Measurements from ENCODE around the gene RBP3. TPM values are rescaled to one million over a fixed set of nuclear protein-coding genes. Genes with fewer than 3 reads are reported as not detected.

The RBP3 gene
- polyA plus RNA-seq, 1 donor (not counting 4 experiments of a cell fraction or from before 2014, with no cell fraction given): not detected

DNA sequence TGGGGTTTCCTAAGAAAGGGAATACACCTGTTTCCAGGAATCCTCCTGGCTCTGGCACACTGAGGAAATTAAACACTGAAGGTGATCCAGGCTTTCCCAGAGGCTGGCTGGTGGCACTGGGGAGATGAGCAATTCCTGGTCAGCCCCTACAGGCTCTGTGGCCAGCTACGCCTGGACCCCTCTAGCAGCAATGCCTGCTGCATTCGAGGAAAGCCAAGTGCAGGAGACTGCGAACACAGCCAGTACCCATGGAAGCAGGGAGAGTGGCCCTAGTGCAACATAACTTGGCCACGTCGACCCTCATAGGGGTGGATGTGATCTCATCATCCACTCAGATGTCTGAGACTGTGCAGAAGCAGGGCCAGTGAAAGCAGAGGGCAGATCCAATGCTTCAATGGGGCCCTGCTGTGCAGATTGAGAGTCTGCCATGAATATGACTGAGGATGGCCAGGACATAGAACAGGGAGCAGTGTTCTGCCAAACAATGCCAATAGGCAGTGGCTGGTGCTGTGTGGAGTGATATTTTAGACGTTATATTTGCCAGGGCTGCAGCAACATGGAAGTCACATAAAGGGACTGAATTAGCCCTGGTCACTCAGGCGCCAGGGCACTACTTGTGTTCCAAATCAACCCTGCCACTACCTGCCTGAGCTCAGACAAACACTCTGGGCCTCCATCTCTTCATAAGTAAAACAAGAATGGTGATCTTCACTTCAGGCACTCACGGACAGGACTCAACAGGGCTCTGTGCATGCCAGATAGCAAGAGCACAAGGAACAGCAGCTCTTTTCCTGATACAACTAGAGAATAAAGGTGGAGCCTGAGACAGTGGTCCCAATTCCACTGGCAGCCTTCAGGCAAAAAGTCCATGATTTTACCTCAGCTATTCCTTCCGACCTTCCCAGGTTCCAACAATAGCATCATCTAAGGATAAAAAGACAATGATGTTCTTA lies 33.5 kb downstream of the RBP3 start:
- DNase-seq (ENCODE audit: low read depth, low spot score) (no peak), FAIRE-seq (no peak)
- Histone ChIP-seq H3K27ac (ENCODE audit: control insufficient read depth, insufficient read depth, low read length) (no peak overlapping the region), H3K4me3 (ENCODE audit: control insufficient read depth in 2 of 3, extremely low read depth in 1 of 3, insufficient read depth in 2 of 3, low read depth in 1 of 3, low read length in 3 of 3) (no peak overlapping the region), H3K9me1 (ENCODE audit: control insufficient read depth, extremely low read depth, insufficient read depth, low read length) (no peaks in the 10 kb centered on the region), H3K9me3 (ENCODE audit: control insufficient read depth, low read depth, low read length) (no peaks in the 10 kb centered on the region), H4K20me1 (ENCODE audit: control insufficient read depth, extremely low read depth, insufficient read depth, low read length) (no peaks in the 10 kb centered on the region), H3K9ac (ENCODE audit: control insufficient read depth, extremely low read depth, insufficient read depth, low read length) (no peak overlapping the region), H2AFZ (ENCODE audit: control insufficient read depth, low read length) (no peak overlapping the region), H3K36me3 (ENCODE audit: control insufficient read depth in 2 of 2, extremely low read depth in 1 of 2, insufficient read depth in 2 of 2, low read length in 2 of 2) (no peaks in the 10 kb centered on the region), H3K79me2 (ENCODE audit: control insufficient read depth, insufficient read depth, low read length) (no peaks in the 10 kb centered on the region), H3K4me2 (ENCODE audit: control insufficient read depth, extremely low read depth, insufficient read depth, low read depth, low read length) (no peak overlapping the region), H3K4me1 (ENCODE audit: control insufficient read depth, extremely low read depth, insufficient read depth, low read length) (peaks cover 10% of the 10 kb centered on the region), H3K27me3 (ENCODE audit: control insufficient read depth, extremely low read depth, insufficient read depth, low read length) (peaks cover 4% of the 10 kb centered on the region)
- dilution Hi-C loops (cut with MboI; ENCODE audit: extremely low pct_ligation_motif_present, low sequenced_read_pairs): no loop called here
- TF ChIP-seq EZH2 (IDR thresholded peaks at IDR 0.05; ENCODE audit: low read length): no peak
- TF ChIP-seq, protein P1, sequence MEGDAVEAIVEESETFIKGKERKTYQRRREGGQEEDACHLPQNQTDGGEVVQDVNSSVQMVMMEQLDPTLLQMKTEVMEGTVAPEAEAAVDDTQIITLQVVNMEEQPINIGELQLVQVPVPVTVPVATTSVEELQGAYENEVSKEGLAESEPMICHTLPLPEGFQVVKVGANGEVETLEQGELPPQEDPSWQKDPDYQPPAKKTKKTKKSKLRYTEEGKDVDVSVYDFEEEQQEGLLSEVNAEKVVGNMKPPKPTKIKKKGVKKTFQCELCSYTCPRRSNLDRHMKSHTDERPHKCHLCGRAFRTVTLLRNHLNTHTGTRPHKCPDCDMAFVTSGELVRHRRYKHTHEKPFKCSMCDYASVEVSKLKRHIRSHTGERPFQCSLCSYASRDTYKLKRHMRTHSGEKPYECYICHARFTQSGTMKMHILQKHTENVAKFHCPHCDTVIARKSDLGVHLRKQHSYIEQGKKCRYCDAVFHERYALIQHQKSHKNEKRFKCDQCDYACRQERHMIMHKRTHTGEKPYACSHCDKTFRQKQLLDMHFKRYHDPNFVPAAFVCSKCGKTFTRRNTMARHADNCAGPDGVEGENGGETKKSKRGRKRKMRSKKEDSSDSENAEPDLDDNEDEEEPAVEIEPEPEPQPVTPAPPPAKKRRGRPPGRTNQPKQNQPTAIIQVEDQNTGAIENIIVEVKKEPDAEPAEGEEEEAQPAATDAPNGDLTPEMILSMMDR (optimal IDR thresholded peaks at IDR 0.05 in 1 of 3, IDR thresholded peaks at IDR 0.05 in 1 of 3, conservative IDR thresholded peaks at IDR 0.05 in 1 of 3; ENCODE audit: extremely low read depth in 1 of 3, insufficient read depth in 2 of 3, low read length in 3 of 3): no peak

DNA sequence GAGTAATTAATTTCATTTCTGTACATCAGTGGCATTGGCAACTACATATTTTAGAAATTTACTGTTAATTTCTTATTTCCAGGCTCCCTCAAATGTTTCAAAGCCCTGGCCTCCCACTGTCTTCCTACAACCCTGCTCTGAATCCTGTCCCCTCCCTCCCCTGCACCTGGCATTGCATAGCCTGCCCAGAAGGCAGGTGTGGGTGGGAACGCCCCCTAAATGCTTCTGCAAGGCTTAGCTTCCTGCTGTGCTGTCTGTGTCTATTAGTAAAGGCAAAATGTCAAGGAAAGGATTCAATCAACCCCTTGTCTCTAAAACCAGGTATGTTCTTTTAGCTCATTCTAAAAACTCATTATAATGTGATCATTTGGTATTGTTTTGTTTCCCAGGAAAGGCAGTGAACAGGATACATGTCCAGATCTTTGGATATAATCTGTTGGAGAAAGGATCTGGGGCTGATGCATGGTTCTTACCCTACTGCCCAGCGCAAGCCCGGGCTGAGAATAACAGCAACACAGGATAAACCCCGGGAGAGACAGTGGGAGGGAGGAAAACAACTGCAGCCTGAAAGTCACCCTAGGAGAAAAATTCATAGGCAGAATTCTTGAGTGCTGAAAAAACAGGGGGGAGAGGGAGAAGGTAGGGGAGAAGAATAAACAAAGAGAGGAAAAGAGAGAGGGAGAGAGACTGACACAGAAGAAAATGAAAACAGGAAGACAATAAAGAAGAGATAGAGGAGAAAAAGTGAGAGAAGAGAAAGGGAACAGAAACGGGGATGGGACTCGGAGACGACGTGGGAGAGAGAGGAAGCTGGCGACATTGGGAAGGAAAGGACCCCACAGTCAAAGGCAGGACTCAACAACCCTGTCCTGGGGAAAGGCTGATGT lies 35.3 kb downstream of the RBP3 start:
- H3K79me2 ChIP-seq (ENCODE audit: control insufficient read depth, insufficient read depth, low read length): no peaks in the 10 kb centered on the region
- no peaks in the 10 kb centered on the region for H3K9me3 ChIP-seq (ENCODE audit: control insufficient read depth, low read depth, low read length)
- H3K4me1 ChIP-seq (ENCODE audit: control insufficient read depth, extremely low read depth, insufficient read depth, low read length): peaks cover 10% of the 10 kb centered on the region
- TF ChIP-seq, protein P1 (optimal IDR thresholded peaks at IDR 0.05 in 1 of 3, IDR thresholded peaks at IDR 0.05 in 1 of 3, conservative IDR thresholded peaks at IDR 0.05 in 1 of 3; ENCODE audit: extremely low read depth in 1 of 3, insufficient read depth in 2 of 3, low read length in 3 of 3): no peak
- TF ChIP-seq EZH2 (IDR thresholded peaks at IDR 0.05; ENCODE audit: low read length): no peak
- no peaks in the 10 kb centered on the region for H4K20me1 ChIP-seq (ENCODE audit: control insufficient read depth, extremely low read depth, insufficient read depth, low read length)
- peak overlapping the region; percentile 98 for H3K4me2 ChIP-seq (ENCODE audit: control insufficient read depth, extremely low read depth, insufficient read depth, low read depth, low read length)
- peak overlapping the region; percentile 74 for H3K9ac ChIP-seq (ENCODE audit: control insufficient read depth, extremely low read depth, insufficient read depth, low read length)
- peak overlapping the region; percentile 73 to 83 (median 82) for H3K4me3 ChIP-seq (ENCODE audit: control insufficient read depth in 2 of 3, extremely low read depth in 1 of 3, insufficient read depth in 2 of 3, low read depth in 1 of 3, low read length in 3 of 3)
- no peak for DNase-seq (ENCODE audit: low read depth, low spot score)
- peaks cover 4% of the 10 kb centered on the region for H3K27me3 ChIP-seq (ENCODE audit: control insufficient read depth, extremely low read depth, insufficient read depth, low read length)
- no peaks in the 10 kb centered on the region for H3K36me3 ChIP-seq (ENCODE audit: control insufficient read depth in 2 of 2, extremely low read depth in 1 of 2, insufficient read depth in 2 of 2, low read length in 2 of 2)
- no peak for FAIRE-seq
- no peaks in the 10 kb centered on the region for H3K9me1 ChIP-seq (ENCODE audit: control insufficient read depth, extremely low read depth, insufficient read depth, low read length)
- peak overlapping the region; percentile 90 for H2AFZ ChIP-seq (ENCODE audit: control insufficient read depth, low read length)
- H3K27ac ChIP-seq (ENCODE audit: control insufficient read depth, insufficient read depth, low read length): no peak overlapping the region
- dilution Hi-C loops (cut with MboI; ENCODE audit: extremely low pct_ligation_motif_present, low sequenced_read_pairs): no loop called here

Measured in keratinocyte (primary cell).